ENCODE measurements around the gene THEMIS2. TPM values are rescaled to one million over a fixed set of nuclear protein-coding genes. Genes with fewer than 3 reads are reported as not detected.
A peak's percentile ranks its signal among the peaks of the same experiment; 100 is the strongest.

THEMIS2 gene
- total and polyA plus RNA-seq, 2 of the 13 experiments (the other 11 are each of a cell fraction or from before 2014, with no cell fraction given) = 0.38 to 1.5 TPM

- TF ChIP-seq NR2F6 (IDR thresholded peaks at IDR 0.05) = no peak
- TF ChIP-seq NR2F6 (CRISPR knock-in tag; IDR thresholded peaks at IDR 0.05) = 0 out of 2 replicates have a peak, but pooled peaks have one; percentile 15
- no peak for TF ChIP-seq FOXM1 (CRISPR knock-in tag; IDR thresholded peaks at IDR 0.05)
These were observed 14.0 kb upstream of the THEMIS2 start (continued) for GRCh38 chr1:27858072-27858948.

DNA sequence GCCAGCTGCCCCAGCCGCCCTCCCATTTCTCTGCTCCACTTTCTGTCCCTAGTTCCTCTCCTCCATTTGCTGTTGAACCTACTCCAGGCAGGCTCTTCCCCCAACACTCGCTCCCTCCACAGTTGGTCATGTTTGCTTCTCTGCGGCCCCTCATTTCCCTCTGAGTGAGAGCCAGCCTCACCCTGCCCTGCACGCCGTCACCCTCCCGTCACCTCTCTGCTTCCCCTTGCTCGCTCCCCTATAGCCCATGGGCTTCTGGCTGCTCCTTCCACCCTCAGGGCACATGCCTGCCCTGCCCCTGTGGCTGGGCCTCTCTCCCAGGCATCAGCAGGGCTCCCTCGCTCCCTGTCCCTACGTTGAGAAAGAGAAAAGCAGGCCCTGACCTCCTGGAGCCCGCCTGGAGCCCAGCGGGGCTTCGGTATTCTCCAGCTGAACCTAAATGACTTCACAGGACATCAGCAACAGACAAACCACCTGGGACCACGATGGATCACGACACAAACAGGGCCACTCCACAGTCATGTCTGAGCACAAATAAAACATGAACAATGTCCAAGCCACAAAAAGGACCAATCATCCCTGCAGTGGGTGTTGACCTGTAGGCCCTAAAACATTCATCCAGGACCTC lies 13.3 kb upstream of the THEMIS2 start:
- Histone ChIP-seq H3K4me1 (ENCODE audit: insufficient read depth, low read length) (peaks cover 35% of the 10 kb centered on the region), H3K9ac (ENCODE audit: insufficient read depth, low read depth, low read length) (peak overlapping the region; percentile 51; the same call in 1 of the 2 replicates), H3K9me3 (ENCODE audit: low read length) (no peaks in the 10 kb centered on the region), H2AFZ (ENCODE audit: low read length) (peak overlapping the region; percentile 22), H3K36me3 (replicated peaks in 1 of 2; ENCODE audit: control insufficient read depth in 1 of 2, insufficient read depth in 2 of 2, low read length in 2 of 2) (no peaks in the 10 kb centered on the region), H3K4me2 (ENCODE audit: low read depth, low read length) (peak overlapping the region; percentile 95), H3K27ac (ENCODE audit: extremely low read length, insufficient read depth, low read length) (no peak overlapping the region), H4K20me1 (ENCODE audit: insufficient read depth, low read length) (no peaks in the 10 kb centered on the region), H3K27me3 (ENCODE audit: control insufficient read depth in 1 of 2, insufficient read depth in 2 of 2, low read length in 2 of 2) (peaks cover 0 to 3% of the 10 kb centered on the region in 2 experiments; a peak in 1 of 5 replicates), H3K79me2 (ENCODE audit: insufficient read depth, low read length) (no peaks in the 10 kb centered on the region), H3K4me3 (replicated peaks in 1 of 3; ENCODE audit: insufficient read depth in 1 of 3, low read depth in 2 of 3, low read length in 3 of 3) (peak overlapping the region; percentile 42 to 70 (median 47); a peak in 5 of 6 replicates)
- CTCF ChIA-PET (ENCODE audit: low intra/inter-chr PET ratio, low total read pairs) = interaction anchor here (1.6 to 2.8 kb wide), 2 partner anchors 121 to 350 kb away, joined by 10 to 13 read pairs; no protein-coding TSS in a partner anchor
- no TSS peak for BruUV-seq (replicated peaks)
- DNase-seq (ENCODE audit: low spot score) = no peak
- POLR2A ChIA-PET = interaction anchor here (1.4 kb wide), 1 partner anchor 86 kb away, joined by 4 read pairs; the partner anchor contains the start of gene STX12
- peak; percentile 65 for ATAC-seq
- in situ Hi-C loops (cut with HindIII; ENCODE audit: extremely low pct_ligation_motif_present, low pct_unique_long_range_greater_than_20kb) (loop anchor here (5.0 to 10.0 kb wide), 2 partner anchors 76 to 118 kb away; partner anchors contain the start of gene SMPDL3B), intact Hi-C loops (cut with micrococcal nuclease; ENCODE audit: unreplicated experiment) (loop anchor here (2.0 to 5.0 kb wide), 2 partner anchors 163 to 350 kb away; no protein-coding TSS in a partner anchor)
- FAIRE-seq = no peak
- 15% methylated on average over 11 of the region's 14 CpGs for WGBS (ENCODE audit: low lambda C conversion rate)
- TF ChIP-seq ZNF83 (CRISPR knock-in tag; IDR thresholded peaks at IDR 0.05; ENCODE audit: borderline replicate concordance) (no peak), RNF2 (conservative IDR thresholded peaks at IDR 0.05; ENCODE audit: low read depth) (no peak), ZNF687 (CRISPR knock-in tag; IDR thresholded peaks at IDR 0.05) (peak; percentile 70), SP2 (CRISPR knock-in tag; IDR thresholded peaks at IDR 0.05) (no peak)
- TF ChIP-seq, protein P1, sequence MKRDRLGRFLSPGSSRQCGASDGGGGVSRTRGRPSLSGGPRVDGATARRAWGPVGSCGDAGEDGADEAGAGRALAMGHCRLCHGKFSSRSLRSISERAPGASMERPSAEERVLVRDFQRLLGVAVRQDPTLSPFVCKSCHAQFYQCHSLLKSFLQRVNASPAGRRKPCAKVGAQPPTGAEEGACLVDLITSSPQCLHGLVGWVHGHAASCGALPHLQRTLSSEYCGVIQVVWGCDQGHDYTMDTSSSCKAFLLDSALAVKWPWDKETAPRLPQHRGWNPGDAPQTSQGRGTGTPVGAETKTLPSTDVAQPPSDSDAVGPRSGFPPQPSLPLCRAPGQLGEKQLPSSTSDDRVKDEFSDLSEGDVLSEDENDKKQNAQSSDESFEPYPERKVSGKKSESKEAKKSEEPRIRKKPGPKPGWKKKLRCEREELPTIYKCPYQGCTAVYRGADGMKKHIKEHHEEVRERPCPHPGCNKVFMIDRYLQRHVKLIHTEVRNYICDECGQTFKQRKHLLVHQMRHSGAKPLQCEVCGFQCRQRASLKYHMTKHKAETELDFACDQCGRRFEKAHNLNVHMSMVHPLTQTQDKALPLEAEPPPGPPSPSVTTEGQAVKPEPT (CRISPR knock-in tag; IDR thresholded peaks at IDR 0.05; ENCODE audit: low read depth) = peak; percentile 46; the same call in 1 of the 2 replicates
- TF ChIP-seq, protein P2, sequence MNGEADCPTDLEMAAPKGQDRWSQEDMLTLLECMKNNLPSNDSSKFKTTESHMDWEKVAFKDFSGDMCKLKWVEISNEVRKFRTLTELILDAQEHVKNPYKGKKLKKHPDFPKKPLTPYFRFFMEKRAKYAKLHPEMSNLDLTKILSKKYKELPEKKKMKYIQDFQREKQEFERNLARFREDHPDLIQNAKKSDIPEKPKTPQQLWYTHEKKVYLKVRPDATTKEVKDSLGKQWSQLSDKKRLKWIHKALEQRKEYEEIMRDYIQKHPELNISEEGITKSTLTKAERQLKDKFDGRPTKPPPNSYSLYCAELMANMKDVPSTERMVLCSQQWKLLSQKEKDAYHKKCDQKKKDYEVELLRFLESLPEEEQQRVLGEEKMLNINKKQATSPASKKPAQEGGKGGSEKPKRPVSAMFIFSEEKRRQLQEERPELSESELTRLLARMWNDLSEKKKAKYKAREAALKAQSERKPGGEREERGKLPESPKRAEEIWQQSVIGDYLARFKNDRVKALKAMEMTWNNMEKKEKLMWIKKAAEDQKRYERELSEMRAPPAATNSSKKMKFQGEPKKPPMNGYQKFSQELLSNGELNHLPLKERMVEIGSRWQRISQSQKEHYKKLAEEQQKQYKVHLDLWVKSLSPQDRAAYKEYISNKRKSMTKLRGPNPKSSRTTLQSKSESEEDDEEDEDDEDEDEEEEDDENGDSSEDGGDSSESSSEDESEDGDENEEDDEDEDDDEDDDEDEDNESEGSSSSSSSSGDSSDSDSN (CRISPR knock-in tag; IDR thresholded peaks at IDR 0.05) = peak; percentile 48; the same call in 1 of the 2 replicates

All from HepG2 (cell line).